NCI-H1417 treated with DMSO at 0.1 percent for 48 hours (cell line): Measurements from ENCODE around the gene TAGAP.
"Not testable (repeated sequence)": the region's sequence is repeated elsewhere in the genome, so short reads cannot be mapped to it uniquely, and the experiment has no call there.

ENCODE experiments used
- DNase-seq: peaks from one replicate; lab custom pipeline; 2025; lab: John Stamatoyannopoulos, UW

The TAGAP gene

DNA sequence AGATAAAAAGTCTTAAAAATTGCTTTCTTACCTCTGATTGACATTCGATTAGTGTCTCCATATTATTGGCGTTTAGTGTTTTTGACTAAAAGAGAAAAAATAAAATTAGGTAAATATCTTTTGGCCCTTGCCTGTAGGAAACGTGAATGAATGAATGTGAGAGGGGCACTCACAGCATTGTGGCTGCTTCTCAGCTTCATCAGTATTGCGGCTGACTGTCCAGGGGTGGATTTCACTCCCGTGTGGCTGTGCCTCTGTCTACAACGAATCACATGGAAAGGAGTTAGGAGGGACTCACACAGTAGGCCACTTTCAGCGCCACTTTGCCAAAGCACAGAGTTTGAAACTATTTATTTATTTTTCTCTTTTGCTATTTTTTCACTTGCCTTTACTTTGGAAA lies 844 bp downstream of the TAGAP start:
- no peak for DNase-seq

DNA sequence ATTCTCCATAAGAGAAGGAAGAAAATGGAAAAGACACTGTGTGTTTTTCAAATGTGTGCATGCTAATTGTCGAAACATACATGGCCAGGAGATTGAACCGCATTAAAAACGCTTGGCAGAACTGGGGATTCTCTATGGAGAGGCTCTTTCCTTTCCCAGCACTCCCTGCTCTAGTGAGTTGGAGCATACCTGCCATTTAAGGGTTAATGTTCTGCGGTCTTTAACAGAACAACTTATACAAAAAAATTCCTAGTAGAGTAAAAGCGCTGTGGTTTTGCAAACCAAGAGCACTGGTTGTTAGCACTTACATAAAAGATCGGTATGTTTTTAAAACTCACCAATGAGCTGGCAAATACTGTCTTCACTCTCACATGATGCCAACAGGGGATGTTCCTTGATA lies 1.5 kb downstream of the TAGAP start:
- no peak for DNase-seq

DNA sequence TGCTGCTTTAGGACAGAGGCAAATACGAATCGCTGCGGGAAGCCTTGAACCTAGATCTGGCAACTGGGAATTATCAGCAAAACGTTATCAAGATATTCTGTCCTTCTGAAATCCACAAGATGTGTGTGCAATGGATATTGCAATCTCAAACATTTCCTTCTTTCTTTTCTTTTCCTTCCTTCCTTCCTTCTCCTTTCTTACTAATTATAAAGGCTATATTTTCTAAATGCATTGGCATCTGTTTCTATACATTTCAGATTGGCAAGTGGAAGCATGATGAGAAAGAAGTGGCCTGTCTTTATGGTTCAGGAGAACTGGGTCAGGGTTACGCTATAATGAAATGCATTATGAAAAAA lies 2.0 kb downstream of the TAGAP start:
- no peak for DNase-seq

DNA sequence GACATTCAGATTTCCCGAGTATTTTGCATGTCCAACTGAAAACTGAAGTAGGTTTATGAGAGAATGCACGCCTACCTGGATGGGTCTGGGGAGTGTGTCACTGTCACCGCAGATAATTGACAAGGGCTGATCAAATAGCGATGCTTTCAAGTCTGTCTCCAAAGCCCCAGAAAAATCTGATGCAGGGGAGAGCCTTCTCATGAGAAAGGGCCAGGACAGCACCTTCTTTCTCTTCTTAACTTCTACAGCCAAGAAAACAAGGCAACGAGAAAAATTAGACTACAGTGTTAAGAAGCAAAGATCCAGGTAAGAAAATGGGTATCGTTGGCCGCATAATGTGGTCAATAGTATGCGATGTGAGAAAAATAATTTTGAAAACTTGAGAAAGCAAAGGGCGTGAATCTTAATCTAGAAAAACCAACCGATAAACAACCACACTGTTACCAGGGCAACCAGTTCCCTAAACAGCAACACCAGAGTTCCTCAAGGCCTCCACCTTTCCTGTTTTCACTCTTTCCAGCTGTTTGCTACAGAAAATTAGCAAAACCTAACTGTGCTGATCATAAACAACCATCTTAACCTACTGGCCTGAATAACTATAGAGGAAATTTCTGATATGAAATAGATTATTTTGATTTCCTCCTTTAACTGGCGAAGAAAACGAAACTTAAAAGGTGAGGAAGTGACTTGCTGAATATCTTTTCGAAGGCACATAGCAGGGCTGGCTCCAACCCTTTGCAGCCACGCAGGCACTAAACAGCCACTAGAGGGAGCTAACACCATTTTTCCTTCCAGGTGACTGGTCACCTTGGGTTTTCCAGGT lies 2.6 kb downstream of the TAGAP start:
- DNase-seq: peak; percentile 13

DNA sequence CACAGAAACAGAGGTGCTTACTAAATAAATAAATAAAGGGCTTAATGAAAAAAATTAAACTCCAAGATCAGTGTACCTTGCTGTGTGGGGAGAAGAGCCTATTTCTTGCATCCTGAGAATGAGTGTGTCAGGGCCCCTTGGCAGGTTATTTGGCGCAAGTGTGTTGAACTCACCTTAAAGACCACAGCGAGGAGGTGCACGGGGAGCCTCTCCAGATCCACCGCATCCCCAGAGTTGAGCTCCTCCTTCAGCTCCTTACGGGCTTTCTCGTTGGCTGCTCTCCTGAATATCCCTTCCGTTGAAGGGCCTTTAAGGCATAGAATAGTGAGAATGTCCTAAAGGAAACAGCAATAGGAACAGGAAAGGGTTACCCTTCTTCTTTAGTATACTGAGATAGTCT lies 3.6 kb downstream of the TAGAP start:
- no peak for DNase-seq

DNA sequence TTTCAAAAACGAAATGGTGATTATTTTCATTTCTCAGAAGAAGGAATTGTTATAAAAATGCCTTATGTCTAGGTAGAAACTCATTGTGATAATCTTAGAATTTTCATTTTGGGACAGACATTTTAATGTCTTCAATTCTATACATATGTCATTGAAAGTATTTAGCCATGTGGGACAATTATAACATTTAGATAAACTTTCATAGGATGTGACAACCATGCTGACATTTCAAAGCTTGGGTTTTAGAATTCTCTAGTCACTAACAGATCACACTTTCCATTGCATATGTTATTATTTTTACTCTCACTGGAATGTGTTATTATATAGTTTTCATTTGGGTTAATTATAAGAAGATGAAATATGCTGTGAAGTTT lies 4.9 kb downstream of the TAGAP start:
- DNase-seq: no peak

DNA sequence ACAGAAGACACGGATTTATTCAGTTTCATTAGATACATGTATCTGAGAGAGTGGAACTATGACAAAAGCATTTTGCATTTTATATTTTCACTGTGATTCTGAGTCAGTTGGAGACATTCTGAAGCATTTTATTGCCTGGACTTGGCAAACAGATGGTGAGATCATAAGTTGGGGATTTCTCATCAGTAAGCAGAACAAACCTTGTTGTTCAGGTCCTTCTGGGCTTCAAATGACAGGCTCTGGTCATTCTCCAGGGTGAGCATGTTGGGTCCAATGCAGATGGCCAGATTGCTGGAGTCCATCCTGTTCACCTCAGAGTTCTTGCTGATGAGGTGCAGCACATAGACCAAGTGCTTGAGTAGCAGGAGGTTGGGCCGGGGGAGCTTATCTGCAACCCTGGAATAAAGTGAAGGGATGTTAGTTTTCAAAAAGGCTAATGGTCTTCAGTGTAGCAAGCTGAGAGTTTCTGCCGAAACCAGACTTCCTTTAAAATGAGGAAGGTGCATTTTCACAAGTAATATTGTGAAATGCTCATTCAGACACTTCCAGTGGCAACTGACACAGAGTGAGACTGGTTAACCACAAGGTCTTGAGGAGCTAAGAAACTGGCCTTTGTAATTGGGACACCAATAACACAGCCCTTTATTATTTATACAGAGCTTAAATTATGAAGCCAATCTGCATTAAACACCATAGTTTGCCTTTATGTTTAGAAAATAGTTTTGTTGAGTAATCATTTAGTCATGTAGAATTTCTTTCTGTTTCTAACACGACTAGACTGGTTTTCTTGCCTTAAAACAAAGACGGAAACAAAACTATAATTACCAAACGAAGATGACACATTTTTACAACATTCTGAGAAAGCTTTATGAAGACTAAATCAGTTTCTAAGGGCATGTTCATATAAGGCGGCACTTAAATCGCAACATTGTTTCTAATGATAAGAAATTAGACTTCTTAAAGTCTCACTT lies 5.6 kb downstream of the TAGAP start:
- DNase-seq: no peak

DNA sequence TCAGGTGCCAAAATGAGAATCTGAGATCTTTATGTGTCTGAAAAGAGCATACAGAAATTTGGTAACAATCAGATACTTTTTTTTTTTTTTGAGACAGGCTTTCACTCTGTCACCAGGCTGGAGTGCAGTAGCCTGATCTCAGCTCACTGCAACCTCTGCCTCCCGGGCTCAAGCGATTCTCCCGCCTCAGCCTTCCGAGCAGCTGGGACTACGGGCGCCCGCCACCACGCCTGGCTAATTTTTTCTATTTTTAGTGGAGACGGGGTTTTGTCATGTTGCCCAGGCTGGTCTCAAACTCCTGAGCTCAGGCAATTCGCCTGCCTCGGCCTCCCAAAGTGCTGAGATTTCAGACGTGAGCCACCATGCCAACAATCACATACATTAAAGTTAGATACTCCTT lies 6.5 kb downstream of the TAGAP start:
- not testable (repeated sequence) for DNase-seq

DNA sequence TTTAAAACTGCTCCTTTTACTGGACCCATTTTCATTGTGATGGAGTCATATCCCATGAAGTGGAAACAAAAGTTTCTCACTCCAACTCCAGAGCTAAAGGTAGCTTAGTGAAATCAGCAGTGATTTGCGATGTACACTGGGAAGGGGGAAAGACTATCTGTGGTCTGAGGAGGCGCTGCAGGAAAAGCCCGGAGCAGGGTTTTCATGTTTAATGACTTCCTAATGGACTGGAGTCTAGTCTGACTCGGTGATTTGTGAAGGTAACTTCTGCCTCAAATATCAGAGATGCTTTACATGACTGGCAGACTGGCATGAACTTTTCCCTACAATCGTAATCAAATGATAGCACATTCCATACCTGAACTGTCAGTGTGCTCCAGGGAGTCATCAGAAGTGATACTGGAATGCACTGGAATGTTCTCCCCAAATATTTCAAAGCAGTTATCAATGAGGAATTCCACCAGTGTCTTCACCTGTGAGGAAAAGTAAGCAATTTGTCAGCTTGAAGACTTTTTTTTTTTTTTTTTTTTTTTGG lies 7.0 kb downstream of the TAGAP start:
- no peak for DNase-seq

DNA sequence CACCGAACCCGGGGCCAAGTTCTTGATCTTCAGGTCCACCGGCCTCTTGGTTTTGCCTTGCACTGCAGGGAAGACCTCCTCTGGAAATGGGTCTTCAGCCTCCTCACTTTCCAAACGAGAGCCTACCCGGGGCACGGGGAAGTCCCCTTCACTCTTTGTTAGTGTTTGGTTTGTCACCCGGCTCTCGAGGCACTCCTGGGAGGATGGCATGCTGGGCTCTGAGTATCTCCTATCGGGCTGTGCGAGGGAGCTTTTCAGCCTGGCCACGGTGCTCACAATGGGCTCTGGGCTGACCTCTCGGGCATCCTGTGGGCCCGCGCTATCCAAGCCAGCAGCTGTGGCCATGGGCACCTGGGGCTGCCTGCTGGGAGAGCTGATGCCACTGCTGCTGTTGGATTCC lies 8.1 kb downstream of the TAGAP start:
- no peak for DNase-seq

DNA sequence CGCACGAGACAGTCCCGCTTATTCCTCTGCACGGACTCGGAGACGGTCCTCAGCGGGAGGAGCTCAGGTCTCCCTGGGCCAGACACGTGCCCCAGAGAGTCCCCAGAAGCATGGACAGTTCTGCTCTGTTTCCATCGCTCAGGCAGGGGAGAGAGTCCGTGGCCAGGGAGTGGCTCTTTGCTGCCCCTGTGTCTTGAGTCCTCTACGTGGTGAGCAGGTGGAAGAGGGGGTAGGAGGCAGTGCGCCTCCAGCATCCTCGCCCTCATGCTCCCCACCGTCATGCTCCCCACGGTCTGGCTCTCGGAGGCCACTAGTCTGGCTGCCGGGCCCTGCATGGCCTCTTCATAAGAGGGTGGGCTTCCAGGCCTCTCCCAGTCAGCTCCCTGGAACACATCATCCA lies 8.9 kb downstream of the TAGAP start:
- no peak for DNase-seq

DNA sequence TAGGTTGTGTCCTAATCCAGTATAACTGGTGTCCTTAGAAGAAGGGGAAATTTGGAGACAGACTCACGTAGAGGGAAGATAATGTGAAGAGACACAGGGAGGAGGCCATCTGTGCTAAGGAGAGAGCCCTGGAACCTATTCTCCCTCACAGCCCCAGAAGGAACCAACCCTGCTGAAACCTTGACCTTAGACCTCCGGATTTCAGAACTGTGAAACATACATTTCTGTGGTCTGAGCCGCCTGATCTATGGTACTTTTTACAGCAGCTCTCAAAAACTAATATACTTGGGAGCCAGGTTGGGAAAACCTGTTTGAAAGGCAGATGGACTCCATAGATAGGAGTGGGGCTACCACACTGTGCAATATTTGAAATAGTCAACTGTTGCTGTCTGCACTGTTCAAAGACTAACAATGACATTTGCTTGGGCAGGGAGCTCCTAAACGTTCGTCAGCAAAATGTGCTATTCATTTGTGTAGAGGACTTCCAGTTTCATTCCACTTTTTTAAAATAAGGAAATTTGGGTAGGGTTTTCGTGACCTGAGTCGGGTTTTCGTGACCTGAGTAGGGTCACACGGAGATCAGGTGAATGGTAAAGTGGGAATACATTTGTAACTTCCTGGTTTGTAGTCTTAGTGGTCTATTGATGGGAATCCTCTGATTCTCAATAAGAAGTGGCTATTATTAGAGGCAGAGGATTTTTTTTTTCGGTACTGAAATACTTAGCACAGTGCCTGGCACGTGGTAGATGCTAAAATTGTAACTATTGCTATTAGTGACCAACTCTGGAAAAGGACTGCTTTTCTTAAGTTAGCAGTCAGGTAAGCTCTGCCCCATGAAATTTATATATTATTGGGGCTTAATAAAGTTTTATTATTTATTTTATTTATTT lies 11.4 kb downstream of the TAGAP start:
- DNase-seq: no peak

DNA sequence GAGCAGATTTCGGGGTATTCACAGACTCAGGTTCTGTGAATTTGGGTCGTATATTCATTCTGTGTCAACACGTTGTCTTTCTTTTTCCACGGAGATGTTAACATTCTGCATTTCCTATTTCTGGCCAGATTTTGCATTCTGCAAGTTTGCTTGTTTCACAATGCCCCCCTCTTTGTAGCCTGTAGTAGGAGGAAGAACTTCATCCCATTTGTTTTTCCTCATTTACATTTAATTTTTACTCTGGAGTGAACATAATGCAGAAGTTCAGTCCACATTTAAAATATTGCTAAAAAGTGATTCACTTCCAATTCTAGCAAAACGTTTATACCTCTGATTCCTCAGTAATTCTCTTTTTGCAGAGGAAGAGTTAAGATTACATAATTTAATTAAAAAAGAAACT lies 12.9 kb downstream of the TAGAP start:
- DNase-seq: no peak

DNA sequence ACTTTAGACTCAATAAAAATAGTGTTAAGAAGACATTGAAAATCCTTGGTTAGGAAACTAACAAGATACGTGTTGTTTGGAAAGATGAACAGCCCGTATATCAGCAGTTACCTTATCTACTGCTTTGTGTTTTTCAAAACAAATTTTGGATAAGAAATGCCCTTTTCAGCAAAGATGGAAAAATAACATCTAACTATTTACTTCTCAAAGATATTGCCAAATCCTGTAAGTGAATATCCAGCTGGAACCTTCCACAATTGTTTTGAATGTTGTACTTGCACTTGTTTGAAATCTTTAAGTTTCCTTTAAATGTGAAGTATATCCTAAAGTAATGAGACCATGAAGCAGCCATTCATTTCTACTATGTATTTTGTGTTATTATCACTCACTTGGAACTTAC lies 14.6 kb downstream of the TAGAP start:
- no peak for DNase-seq

DNA sequence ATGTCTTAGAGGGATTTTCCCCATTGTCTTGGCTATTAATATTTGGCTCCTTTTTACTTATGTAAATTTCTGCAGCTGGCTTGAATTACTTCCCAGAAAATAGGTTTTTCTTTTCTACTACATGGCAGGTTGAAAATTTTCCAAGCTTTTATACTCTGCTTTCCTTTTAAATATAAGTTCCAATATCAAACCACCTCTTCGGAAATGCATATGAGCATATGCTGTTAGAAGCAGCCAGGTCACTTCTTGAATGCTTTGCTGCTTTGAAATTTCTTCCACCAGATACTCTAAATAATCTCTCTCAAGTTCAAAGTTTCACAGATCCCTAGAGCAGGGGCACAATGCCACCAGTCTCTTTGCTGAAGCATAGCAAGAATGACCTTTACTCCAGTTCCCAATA lies 19.6 kb downstream of the TAGAP start:
- not testable (repeated sequence) for DNase-seq

DNA sequence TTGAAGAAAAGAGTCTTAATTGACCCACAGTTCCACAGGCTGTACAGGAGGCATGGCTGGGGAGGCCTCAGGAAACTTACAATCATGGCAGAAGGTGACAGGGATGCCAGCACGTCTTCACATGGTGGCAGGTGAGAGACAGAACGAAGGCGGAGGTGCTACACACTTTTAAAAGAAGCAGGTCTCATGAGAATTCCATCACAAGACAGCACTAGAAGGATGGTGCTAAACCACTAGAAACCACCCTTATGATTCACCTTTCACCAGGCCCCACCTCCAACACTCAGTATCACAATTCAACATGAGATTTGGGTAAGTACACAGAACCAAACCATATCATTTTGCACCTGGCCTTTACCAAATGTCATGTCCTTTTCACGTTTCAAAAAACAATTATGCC lies 20.9 kb downstream of the TAGAP start:
- DNase-seq: no peak

DNA sequence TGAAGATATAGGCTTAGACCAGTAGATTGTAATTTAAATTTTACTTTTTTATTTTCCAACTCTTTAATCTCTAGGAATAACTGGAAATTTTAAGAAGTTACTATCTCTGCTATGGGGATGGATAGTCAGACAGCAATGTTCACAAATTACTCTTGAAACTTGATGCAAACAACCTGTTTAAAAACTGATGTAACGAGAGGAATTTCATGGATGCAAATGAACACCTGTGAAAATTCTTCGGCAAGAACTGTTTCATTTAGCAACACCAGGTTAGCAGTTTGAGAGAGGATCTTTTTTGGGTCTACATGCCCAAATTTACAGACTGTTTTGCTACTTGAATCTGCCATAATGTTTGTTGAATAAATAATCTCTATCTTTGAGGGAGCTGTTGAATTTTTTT lies 24.8 kb downstream of the TAGAP start:
- no peak for DNase-seq

DNA sequence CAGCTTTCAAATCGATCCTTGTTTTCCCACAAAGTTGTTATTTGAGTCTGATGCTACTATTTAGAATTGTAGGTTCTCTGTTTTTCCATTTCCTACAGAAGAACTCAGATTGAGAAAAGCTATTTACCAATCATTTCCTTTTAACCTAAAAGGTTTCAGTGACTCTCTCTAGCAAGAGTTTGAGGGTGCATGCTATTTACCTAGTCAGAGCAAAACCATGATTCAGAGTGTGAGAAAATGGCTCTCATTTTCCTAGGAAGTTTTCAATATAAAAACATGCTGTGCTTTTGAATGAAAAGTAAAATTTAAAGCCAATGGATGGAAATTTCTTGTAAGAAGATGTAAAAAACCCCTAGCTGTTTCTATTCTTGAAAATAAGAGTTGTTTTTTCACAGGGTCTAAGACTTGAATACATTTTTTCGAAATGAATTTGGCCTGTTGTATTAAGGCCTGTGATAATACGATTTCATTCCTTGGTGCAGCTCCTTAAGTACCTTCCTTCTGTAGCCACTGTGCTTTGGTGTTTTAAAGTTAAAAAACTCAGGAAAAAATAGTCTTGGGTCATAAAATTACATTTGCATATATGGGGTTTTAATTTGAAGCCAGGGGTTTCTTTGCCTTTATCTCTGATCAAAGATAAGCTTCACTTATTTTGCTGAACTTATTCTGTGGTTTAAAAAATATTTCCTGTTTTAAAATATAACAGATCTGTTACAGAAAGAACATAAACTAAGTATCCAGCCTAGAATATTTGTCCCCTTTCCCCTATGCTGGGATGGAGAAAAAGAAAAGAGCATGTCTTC lies 26.8 kb downstream of the TAGAP start:
- no peak for DNase-seq

DNA sequence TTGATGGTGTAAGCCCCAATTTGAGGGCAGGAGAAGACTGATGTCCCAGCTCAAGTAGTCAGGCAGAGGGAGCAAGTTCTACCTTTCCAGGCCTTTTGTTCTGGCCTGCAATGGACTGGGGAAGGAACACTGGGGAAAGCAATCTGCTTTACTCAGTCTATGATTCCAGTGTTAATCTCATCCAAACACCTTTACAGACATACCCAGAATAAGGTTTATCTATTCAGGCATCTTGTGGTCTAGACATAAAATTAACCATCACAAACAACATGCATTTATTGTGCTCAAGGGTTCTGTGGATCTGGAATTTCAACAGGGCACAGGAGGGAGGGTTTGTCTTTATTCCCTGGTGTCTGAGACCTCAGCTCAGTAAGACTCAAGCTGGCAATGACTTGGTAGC lies 30.4 kb downstream of the TAGAP start:
- no peak for DNase-seq

DNA sequence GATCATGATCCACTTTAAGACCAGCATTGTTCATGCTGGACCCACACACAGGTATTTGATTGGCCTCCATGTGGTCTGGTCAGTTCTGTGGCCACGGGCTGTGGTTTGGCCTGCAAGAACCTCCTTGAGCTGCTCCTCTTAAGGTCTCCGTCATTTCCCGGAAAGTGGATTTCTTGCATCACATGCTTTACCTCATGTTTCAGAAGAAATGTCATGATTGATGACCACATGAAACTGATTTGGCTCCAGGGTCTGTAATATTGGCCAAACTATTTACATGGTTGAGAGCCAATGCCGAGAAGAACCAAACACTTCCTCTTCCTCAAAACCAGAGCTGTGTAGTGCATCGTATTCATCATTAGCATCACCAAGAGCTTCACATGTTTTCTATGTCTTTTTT lies 31.6 kb downstream of the TAGAP start:
- DNase-seq: no peak

DNA sequence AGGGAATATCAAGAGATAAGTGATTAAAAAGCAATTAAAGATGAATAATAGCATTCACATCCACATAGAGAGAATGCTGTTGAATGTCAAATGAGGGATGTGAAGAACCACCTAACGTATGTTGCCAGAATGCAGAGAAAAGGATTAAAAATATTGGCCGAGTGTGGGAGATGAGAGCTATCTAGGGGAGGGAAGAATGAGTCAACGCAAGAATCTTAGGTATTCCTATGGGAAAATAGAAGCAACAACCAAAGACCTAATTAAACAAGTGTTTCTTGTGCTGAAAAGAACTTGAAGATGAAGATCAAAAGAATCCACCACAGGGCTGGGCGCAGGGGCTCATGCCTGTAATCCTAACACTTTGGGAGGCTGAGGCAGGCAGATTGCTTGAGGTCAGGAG lies 32.6 kb downstream of the TAGAP start:
- DNase-seq: no peak
